ENCODE results near the gene RAB34. TPM values are rescaled to one million over a fixed set of nuclear protein-coding genes. Genes with fewer than 3 reads are reported as not detected.

RAB34 gene
- total and polyA plus RNA-seq, 7 donors = 16.6 to 205 (median 146) TPM

GRCh38 chr17:28665994-28666393 is 51.7 kb downstream of the RAB34 start:
- 84 to 87% methylated on average over 2 of the region's 2 CpGs for WGBS, 2 donors
- no peak for TF ChIP-seq POLR2AphosphoS5 (IDR thresholded peaks at IDR 0.05)
- TF ChIP-seq, protein P1, sequence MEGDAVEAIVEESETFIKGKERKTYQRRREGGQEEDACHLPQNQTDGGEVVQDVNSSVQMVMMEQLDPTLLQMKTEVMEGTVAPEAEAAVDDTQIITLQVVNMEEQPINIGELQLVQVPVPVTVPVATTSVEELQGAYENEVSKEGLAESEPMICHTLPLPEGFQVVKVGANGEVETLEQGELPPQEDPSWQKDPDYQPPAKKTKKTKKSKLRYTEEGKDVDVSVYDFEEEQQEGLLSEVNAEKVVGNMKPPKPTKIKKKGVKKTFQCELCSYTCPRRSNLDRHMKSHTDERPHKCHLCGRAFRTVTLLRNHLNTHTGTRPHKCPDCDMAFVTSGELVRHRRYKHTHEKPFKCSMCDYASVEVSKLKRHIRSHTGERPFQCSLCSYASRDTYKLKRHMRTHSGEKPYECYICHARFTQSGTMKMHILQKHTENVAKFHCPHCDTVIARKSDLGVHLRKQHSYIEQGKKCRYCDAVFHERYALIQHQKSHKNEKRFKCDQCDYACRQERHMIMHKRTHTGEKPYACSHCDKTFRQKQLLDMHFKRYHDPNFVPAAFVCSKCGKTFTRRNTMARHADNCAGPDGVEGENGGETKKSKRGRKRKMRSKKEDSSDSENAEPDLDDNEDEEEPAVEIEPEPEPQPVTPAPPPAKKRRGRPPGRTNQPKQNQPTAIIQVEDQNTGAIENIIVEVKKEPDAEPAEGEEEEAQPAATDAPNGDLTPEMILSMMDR (IDR thresholded peaks at IDR 0.05) = no peak
- no peak for TF ChIP-seq EP300 (IDR thresholded peaks at IDR 0.05)
- no peak for TF ChIP-seq POLR2A (IDR thresholded peaks at IDR 0.05)
- DNase-seq = no peak
- no peak overlapping the region for H3K4me3 ChIP-seq
- H3K36me3 ChIP-seq = peaks cover 3 to 39% (median 16%) of the 10 kb centered on the region in 4 donors
- no peak overlapping the region for H3K27ac ChIP-seq
- no peaks in the 10 kb centered on the region for H3K9me3 ChIP-seq
- H3K27me3 ChIP-seq = no peaks in the 10 kb centered on the region
- peaks cover 0 to 42% (median 31%) of the 10 kb centered on the region in 4 donors for H3K4me1 ChIP-seq
- intact Hi-C loops (cut with DNase I) = no loop called here

Small RNA genes within 50 kb of the gene (small RNA-seq; reads per million reads assigned to genes)
- gene SNORD42A (0 reads per million in 3 donors), gene SNORD42B (0 reads per million in 3 donors), gene SNORD4A (0 reads per million in 3 donors), gene SNORD4B (0 reads per million in 3 donors)

Other genes with a start within 250 kb of the RAB34 start
- under 1 TPM in 1 of 4 donors, not detected in 3; under 0.01 TPM for gene SLC13A2, start 244.2 kb downstream of the RAB34 start, total RNA-seq
- 10 to 100 TPM in 2 of 3 donors, 1 to 10 TPM in 1; 8.4 to 29.1 (median 11.4) TPM for gene SLC13A2, start 244.2 kb downstream of the RAB34 start, polyA plus RNA-seq
- not detected for gene FOXN1, start 211.5 kb downstream of the RAB34 start, total RNA-seq
- gene FOXN1, start 211.5 kb downstream of the RAB34 start, polyA plus RNA-seq = under 1 TPM; 0.23 to 0.60 (median 0.38) TPM
- gene UNC119, start 165.2 kb downstream of the RAB34 start, total RNA-seq = 10 to 100 TPM; 20.7 to 25.8 (median 23.6) TPM
- 10 to 100 TPM; 23.4 to 35.8 (median 31.2) TPM for gene UNC119, start 165.2 kb downstream of the RAB34 start, polyA plus RNA-seq
- 10 to 100 TPM; 17.2 to 42.5 (median 36.7) TPM for gene PIGS, start 146.3 kb downstream of the RAB34 start, total RNA-seq
- 10 to 100 TPM; 19.2 to 66.3 (median 27.0) TPM for gene PIGS, start 146.3 kb downstream of the RAB34 start, polyA plus RNA-seq
- 10 to 100 TPM; 10.2 to 30.0 (median 24.9) TPM for gene ALDOC, start 141.0 kb downstream of the RAB34 start, total RNA-seq
- 10 to 100 TPM; 28.8 to 43.3 (median 38.4) TPM for gene ALDOC, start 141.0 kb downstream of the RAB34 start, polyA plus RNA-seq
- 1 to 10 TPM in 3 of 4 donors, under 1 TPM in 1; 0.33 to 3.9 (median 1.6) TPM for gene SPAG5, start 118.8 kb downstream of the RAB34 start, total RNA-seq
- 10 to 100 TPM in 2 of 3 donors, 1 to 10 TPM in 1; 6.6 to 35.2 (median 12.9) TPM for gene SPAG5, start 118.8 kb downstream of the RAB34 start, polyA plus RNA-seq
- 1 to 10 TPM; 1.5 to 6.9 (median 3.4) TPM for gene RSKR, start 103.7 kb downstream of the RAB34 start, total RNA-seq
- gene RSKR, start 103.7 kb downstream of the RAB34 start, polyA plus RNA-seq = 1 to 10 TPM in 1 of 3 donors, under 1 TPM in 1, not detected in 1; 0.23 to 6.8 TPM
- gene BLTP2, start 72.7 kb downstream of the RAB34 start, total RNA-seq = 10 to 100 TPM; 71.0 to 84.5 (median 80.3) TPM
- gene BLTP2, start 72.7 kb downstream of the RAB34 start, polyA plus RNA-seq = 10 to 100 TPM; 10.2 to 55.1 (median 17.6) TPM
- 10 to 100 TPM; 41.8 to 61.8 (median 48.1) TPM for gene SDF2, start 56.0 kb downstream of the RAB34 start, total RNA-seq
- 10 to 100 TPM; 46.2 to 55.0 (median 51.0) TPM for gene SDF2, start 56.0 kb downstream of the RAB34 start, polyA plus RNA-seq
- gene SUPT6H, start 55.7 kb downstream of the RAB34 start, total RNA-seq = 10 to 100 TPM; 49.0 to 75.6 (median 58.9) TPM
- 10 to 100 TPM; 12.0 to 39.3 (median 14.1) TPM for gene SUPT6H, start 55.7 kb downstream of the RAB34 start, polyA plus RNA-seq
- 1 to 10 TPM in 2 of 4 donors, under 1 TPM in 1, not detected in 1; 0.54 to 1.4 (median 1.3) TPM for gene PROCA1, start 6.0 kb downstream of the RAB34 start, total RNA-seq
- gene PROCA1, start 6.0 kb downstream of the RAB34 start, polyA plus RNA-seq = 1 to 10 TPM in 1 of 3 donors, under 1 TPM in 2; 0.60 to 2.3 (median 0.92) TPM
- 100 to 1,000 TPM; 491 to 937 (median 695) TPM for gene RPL23A, start 2.1 kb upstream of the RAB34 start, total RNA-seq
- gene RPL23A, start 2.1 kb upstream of the RAB34 start, polyA plus RNA-seq = 1,000 to 10,000 TPM; 1,420 to 1,929 (median 1,826) TPM
- under 1 TPM in 2 of 4 donors, not detected in 2; 0.66 to 0.71 TPM for gene TLCD1, start 8.4 kb upstream of the RAB34 start, total RNA-seq
- 10 to 100 TPM in 1 of 3 donors, 1 to 10 TPM in 2; 2.1 to 14.2 (median 3.0) TPM for gene TLCD1, start 8.4 kb upstream of the RAB34 start, polyA plus RNA-seq
- 1 to 10 TPM in 2 of 4 donors, under 1 TPM in 2; 0.16 to 2.8 (median 0.74) TPM for gene NEK8, start 10.9 kb upstream of the RAB34 start, total RNA-seq
- gene NEK8, start 10.9 kb upstream of the RAB34 start, polyA plus RNA-seq = 1 to 10 TPM; 1.6 to 6.3 (median 1.8) TPM
- gene TRAF4, start 26.1 kb upstream of the RAB34 start, total RNA-seq = 10 to 100 TPM in 1 of 4 donors, 1 to 10 TPM in 3; 3.9 to 11.6 (median 5.1) TPM
- 10 to 100 TPM; 59.6 to 94.1 (median 72.1) TPM for gene TRAF4, start 26.1 kb upstream of the RAB34 start, polyA plus RNA-seq
- 10 to 100 TPM in 1 of 4 donors, 1 to 10 TPM in 3; 5.0 to 11.9 (median 7.2) TPM for gene FAM222B, start 124.9 kb upstream of the RAB34 start, total RNA-seq
- 10 to 100 TPM; 15.3 to 16.2 (median 15.6) TPM for gene FAM222B, start 124.9 kb upstream of the RAB34 start, polyA plus RNA-seq
- 10 to 100 TPM; 20.2 to 41.9 (median 30.3) TPM for gene ERAL1, start 137.1 kb upstream of the RAB34 start, total RNA-seq
- 10 to 100 TPM; 27.0 to 43.2 (median 41.7) TPM for gene ERAL1, start 137.1 kb upstream of the RAB34 start, polyA plus RNA-seq
- gene FLOT2, start 179.9 kb upstream of the RAB34 start, total RNA-seq = 10 to 100 TPM; 38.5 to 72.5 (median 52.4) TPM
- gene FLOT2, start 179.9 kb upstream of the RAB34 start, polyA plus RNA-seq = 10 to 100 TPM; 27.3 to 91.8 (median 36.6) TPM
- gene DHRS13, start 185.2 kb upstream of the RAB34 start, total RNA-seq = 1 to 10 TPM; 3.2 to 8.4 (median 3.9) TPM
- 10 to 100 TPM in 1 of 3 donors, 1 to 10 TPM in 2; 2.1 to 15.0 (median 3.0) TPM for gene DHRS13, start 185.2 kb upstream of the RAB34 start, polyA plus RNA-seq
- gene PHF12, start 233.7 kb upstream of the RAB34 start, total RNA-seq = 10 to 100 TPM; 39.1 to 54.3 (median 45.2) TPM
- 10 to 100 TPM in 2 of 3 donors, 1 to 10 TPM in 1; 6.9 to 24.7 (median 13.8) TPM for gene PHF12, start 233.7 kb upstream of the RAB34 start, polyA plus RNA-seq

Measured in sigmoid colon (tissue), 7 donors.